ENCODE data around the gene FBLN2. TPM values are rescaled to one million over a fixed set of nuclear protein-coding genes. Genes with fewer than 3 reads are reported as not detected.

FBLN2 gene
- total RNA-seq, 2 donors from 2014 or later: 10.5 to 24.1 TPM

GRCh38 chr3:13539671-13540070 is 9.3 kb upstream of the FBLN2 start:
- Histone ChIP-seq H3K27ac (no peak overlapping the region), H3K9me3 (no peaks in the 10 kb centered on the region), H3K9ac (ENCODE audit: low read depth in 2 of 2, low read length in 2 of 2) (no peak overlapping the region), H3K27me3 (peaks cover 5% of the 10 kb centered on the region), H3K4me3 (no peak overlapping the region), H3K4me1 (no peaks in the 10 kb centered on the region), H3K36me3 (no peaks in the 10 kb centered on the region)
- DNase-seq: no peak
- intact Hi-C loops (cut with DNase I): no loop called here
- TF ChIP-seq, protein P1, sequence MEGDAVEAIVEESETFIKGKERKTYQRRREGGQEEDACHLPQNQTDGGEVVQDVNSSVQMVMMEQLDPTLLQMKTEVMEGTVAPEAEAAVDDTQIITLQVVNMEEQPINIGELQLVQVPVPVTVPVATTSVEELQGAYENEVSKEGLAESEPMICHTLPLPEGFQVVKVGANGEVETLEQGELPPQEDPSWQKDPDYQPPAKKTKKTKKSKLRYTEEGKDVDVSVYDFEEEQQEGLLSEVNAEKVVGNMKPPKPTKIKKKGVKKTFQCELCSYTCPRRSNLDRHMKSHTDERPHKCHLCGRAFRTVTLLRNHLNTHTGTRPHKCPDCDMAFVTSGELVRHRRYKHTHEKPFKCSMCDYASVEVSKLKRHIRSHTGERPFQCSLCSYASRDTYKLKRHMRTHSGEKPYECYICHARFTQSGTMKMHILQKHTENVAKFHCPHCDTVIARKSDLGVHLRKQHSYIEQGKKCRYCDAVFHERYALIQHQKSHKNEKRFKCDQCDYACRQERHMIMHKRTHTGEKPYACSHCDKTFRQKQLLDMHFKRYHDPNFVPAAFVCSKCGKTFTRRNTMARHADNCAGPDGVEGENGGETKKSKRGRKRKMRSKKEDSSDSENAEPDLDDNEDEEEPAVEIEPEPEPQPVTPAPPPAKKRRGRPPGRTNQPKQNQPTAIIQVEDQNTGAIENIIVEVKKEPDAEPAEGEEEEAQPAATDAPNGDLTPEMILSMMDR (IDR thresholded peaks at IDR 0.05): no peak

- Histone ChIP-seq H3K36me3 (no peaks in the 10 kb centered on the region), H3K27me3 (peaks cover 5% of the 10 kb centered on the region), H3K4me3 (no peak overlapping the region), H3K4me1 (no peaks in the 10 kb centered on the region), H3K9ac (ENCODE audit: low read depth in 2 of 2, low read length in 2 of 2) (no peak overlapping the region), H3K27ac (no peak overlapping the region), H3K9me3 (no peaks in the 10 kb centered on the region)
- intact Hi-C loops (cut with DNase I): no loop called here
- DNase-seq: peak; percentile 32
- TF ChIP-seq, protein P1 (IDR thresholded peaks at IDR 0.05): no peak
Observed at GRCh38 chr3:13540297-13540995, 8.5 kb upstream of the FBLN2 start.

DNA sequence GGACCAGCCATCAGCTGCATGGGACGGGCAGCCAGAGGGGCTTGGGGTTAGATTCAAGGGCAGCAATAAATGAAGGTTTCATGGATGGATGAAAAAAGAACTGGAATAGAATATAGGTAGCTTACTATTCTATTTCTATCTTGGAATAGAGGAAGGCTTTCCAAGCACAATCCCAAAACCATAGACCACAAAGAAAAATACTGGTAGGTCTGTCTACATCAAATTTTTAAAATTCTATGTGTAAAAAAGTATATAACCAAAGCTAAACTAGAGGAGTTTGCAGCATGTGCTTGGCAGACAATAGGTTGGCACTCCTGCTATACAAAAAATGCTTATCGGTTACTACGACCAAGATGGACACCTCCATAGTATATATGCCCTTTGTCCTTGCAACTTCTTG is 7.2 kb upstream of the FBLN2 start:
- Histone ChIP-seq H3K4me1 (no peaks in the 10 kb centered on the region), H3K27me3 (peaks cover 1% of the 10 kb centered on the region), H3K27ac (no peak overlapping the region), H3K9ac (ENCODE audit: low read depth in 2 of 2, low read length in 2 of 2) (no peak overlapping the region), H3K36me3 (no peaks in the 10 kb centered on the region), H3K9me3 (no peaks in the 10 kb centered on the region), H3K4me3 (no peak overlapping the region)
- intact Hi-C loops (cut with DNase I): no loop called here
- TF ChIP-seq, protein P1 (IDR thresholded peaks at IDR 0.05): no peak
- DNase-seq: no peak

DNA sequence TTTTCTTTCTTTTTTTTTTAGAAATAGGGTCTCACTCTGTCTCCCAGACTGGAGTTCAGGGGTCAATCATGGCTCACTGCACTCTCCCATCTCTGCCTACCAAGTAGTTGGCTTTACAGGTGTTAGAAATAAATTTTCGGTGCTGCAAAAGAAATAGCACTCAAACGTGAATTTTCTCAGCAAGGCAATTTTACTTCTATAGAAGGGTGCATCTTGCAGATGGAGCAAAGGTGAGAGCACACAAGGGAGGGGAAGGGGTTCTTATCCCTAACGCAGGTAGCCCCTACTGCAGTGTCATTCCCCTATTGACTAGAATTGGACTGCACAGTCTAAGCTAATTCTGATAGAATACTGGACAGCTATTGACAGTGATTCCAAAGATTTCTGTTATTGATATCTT is 6.8 kb upstream of the FBLN2 start:
- Histone ChIP-seq H3K4me1 (no peaks in the 10 kb centered on the region), H3K9me3 (no peaks in the 10 kb centered on the region), H3K9ac (ENCODE audit: low read depth in 2 of 2, low read length in 2 of 2) (no peak overlapping the region), H3K27ac (no peak overlapping the region), H3K4me3 (no peak overlapping the region), H3K27me3 (no peaks in the 10 kb centered on the region), H3K36me3 (no peaks in the 10 kb centered on the region)
- TF ChIP-seq, protein P1 (IDR thresholded peaks at IDR 0.05): no peak
- no peak for DNase-seq
- intact Hi-C loops (cut with DNase I): no loop called here

- H3K27ac ChIP-seq: no peak overlapping the region
- TF ChIP-seq, protein P1 (IDR thresholded peaks at IDR 0.05): no peak
- no peaks in the 10 kb centered on the region for H3K9me3 ChIP-seq
- H3K9ac ChIP-seq (ENCODE audit: low read depth in 2 of 2, low read length in 2 of 2): no peak overlapping the region
- peaks cover 3% of the 10 kb centered on the region for H3K27me3 ChIP-seq
- intact Hi-C loops (cut with DNase I): no loop called here
- H3K4me3 ChIP-seq: no peak overlapping the region
- peak; percentile 40 for DNase-seq
- no peaks in the 10 kb centered on the region for H3K4me1 ChIP-seq
- no peaks in the 10 kb centered on the region for H3K36me3 ChIP-seq
Observed at GRCh38 chr3:13543253-13543652, 5.7 kb upstream of the FBLN2 start.
